ENCODE data around the gene MOB1A. TPM values are rescaled to one million over a fixed set of nuclear protein-coding genes. Genes with fewer than 3 reads are reported as not detected.

Gene MOB1A
- polyA plus RNA-seq, 3 donors: 96.4 to 99.9 (median 98.6) TPM

GRCh38 chr2:74109551-74109950, 69.1 kb downstream of the MOB1A start:
- DNase-seq (ENCODE audit: low read depth in 3 of 3, low spot score in 2 of 3): no peak

GRCh38 chr2:74107071-74107470, 71.6 kb downstream of the MOB1A start:
- DNase-seq (ENCODE audit: low read depth in 3 of 3, low spot score in 2 of 3): no peak

GRCh38 chr2:74105413-74105812, 73.3 kb downstream of the MOB1A start:
- DNase-seq (ENCODE audit: low read depth in 3 of 3, low spot score in 2 of 3): no peak

GRCh38 chr2:74104839-74105238, 73.8 kb downstream of the MOB1A start:
- DNase-seq (ENCODE audit: low read depth in 3 of 3, low spot score in 2 of 3): no peak

- no peak for DNase-seq (ENCODE audit: low read depth in 3 of 3, low spot score in 2 of 3)
Measured at GRCh38 chr2:74103763-74104162, 74.9 kb downstream of the MOB1A start.

Other genes with a start within 250 kb of the MOB1A start
- 10 to 100 TPM; 22.3 to 22.9 (median 22.6) TPM for gene TET3, start 194.0 kb downstream of the MOB1A start, polyA plus RNA-seq (ENCODE audit: insufficient read length in 3 of 3)
- gene BOLA3, start 31.0 kb downstream of the MOB1A start, polyA plus RNA-seq (ENCODE audit: insufficient read length in 3 of 3): 10 to 100 TPM; 22.6 to 28.9 (median 27.5) TPM
- gene MTHFD2, start 19.7 kb upstream of the MOB1A start, polyA plus RNA-seq (ENCODE audit: insufficient read length in 3 of 3): 10 to 100 TPM; 26.9 to 31.0 (median 29.8) TPM
- gene SLC4A5, start 164.5 kb upstream of the MOB1A start, polyA plus RNA-seq (ENCODE audit: insufficient read length in 3 of 3): 1 to 10 TPM; 1.4 to 2.2 (median 2.2) TPM
- gene DCTN1, start 201.4 kb upstream of the MOB1A start, polyA plus RNA-seq (ENCODE audit: insufficient read length in 3 of 3): 100 to 1,000 TPM; 137 to 143 (median 140) TPM
- gene C2orf81, start 242.7 kb upstream of the MOB1A start, polyA plus RNA-seq (ENCODE audit: insufficient read length in 3 of 3): 1 to 10 TPM; 4.4 to 6.6 (median 5.7) TPM
- 10 to 100 TPM; 35.9 to 40.2 (median 36.5) TPM for gene WDR54, start 242.9 kb upstream of the MOB1A start, polyA plus RNA-seq (ENCODE audit: insufficient read length in 3 of 3)